AG04449 (cell line): ENCODE results near the gene C11orf21.

Experiments used
- CTCF ChIA-PET: fragments of 350-600 bp; formaldehyde crosslinking; extraction: SDS; loops from one replicate; lab custom pipeline; 2021; ENCODE audit warnings: antibody characterized with exemption; lab: Yijun Ruan, JAX
- POLR2A ChIA-PET: fragments of 400-600, 350-600 bp; formaldehyde crosslinking; extraction: SDS; loops from one replicate; lab custom pipeline; 2020; ENCODE audit warnings: antibody characterized with exemption, inconsistent platforms; lab: Yijun Ruan, JAX
- DNase-seq: peaks from one replicate; pipeline ENCODE4 v3.0.0-alpha.2; 2010; ENCODE audit warnings: low read depth, low spot score
- H3K4me3 ChIP-seq: 2 replicates; pipeline ENCODE4 v1.5.1; 2011; ENCODE audit warnings: low read depth, mild to moderate bottlenecking, control low read depth, low read length
- CTCF ChIP-seq: IDR thresholded peaks from one replicate; pipeline ENCODE4 v1.5.1; 2011; ENCODE audit warnings: mild to moderate bottlenecking, moderate library complexity, low read length, control low read depth, inconsistent platforms; ENCODE audit not compliant: insufficient read depth; ENCODE audit errors: missing control alignments

The C11orf21 gene

GRCh38 chr11:2298795-2299761 lies 2.6 kb downstream of the C11orf21 start:
- no peak overlapping the region for H3K4me3 ChIP-seq
- CTCF ChIA-PET = interaction anchor here (1.2 to 5.9 kb wide), 3 partner anchors 101 to 234 kb away, joined by 4 to 28 read pairs (median 6); no protein-coding TSS in a partner anchor
- DNase-seq = no peak
- peak; percentile 18 for TF ChIP-seq CTCF
- POLR2A ChIA-PET = no interaction called here

DNA sequence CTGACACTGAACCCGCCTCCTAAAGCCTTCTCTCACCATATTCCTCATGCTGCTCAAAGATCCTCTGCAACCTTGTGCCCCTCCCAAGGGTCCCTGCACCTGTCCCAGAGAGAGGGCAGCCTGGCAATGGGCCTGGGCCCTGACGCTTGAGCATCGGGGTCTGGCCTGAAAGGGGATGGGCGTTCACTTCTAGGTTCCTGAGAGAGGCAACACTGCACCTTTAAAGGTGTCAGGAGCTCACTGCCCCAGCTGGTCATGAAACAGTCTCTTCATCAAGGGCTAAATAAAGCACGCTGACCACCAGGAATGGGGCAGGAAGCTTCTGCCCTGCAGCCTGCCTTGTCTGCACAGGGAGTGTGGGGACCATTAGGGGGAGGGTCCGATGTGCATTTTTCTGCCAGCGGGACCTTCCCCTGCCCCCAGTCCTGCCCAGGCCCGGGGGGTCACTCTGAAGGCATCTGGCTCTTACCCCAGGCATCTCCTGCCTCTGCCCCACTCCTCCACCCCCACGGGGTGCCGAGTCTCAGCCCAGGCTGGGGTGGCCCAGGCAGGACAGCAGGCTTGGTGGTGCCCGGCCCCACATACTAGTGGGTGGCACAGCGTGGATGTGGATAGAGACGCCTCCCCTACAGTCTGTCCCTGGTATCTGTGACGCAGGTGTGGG lies 3.5 kb downstream of the C11orf21 start:
- POLR2A ChIA-PET = no interaction called here

DNA sequence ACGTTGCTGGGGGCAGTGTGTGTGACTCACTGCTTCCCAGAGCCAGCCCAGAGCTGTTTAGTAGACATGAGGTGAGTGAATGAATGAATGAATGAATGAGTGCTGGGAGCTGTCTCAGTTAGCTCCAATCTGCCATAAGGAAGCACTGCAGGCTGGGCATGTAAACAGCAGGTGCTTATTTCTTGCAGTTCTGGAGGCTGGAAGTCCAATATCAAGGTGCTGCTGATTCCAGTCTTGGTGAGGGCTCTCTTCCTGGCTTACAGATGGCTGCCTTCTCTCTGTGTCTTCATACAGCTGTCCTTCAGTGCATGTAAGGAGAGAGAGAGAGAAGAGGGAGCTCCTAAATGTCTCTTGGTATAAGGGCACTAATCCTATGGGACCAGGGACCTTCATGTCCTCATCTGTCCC lies 4.1 kb downstream of the C11orf21 start:
- no peak overlapping the region for H3K4me3 ChIP-seq
- TF ChIP-seq CTCF = no peak
- DNase-seq = no peak
- ChIA-PET POLR2A (no interaction called here), CTCF (interaction anchor here (2.8 to 5.9 kb wide), 2 partner anchors 100 to 123 kb away, joined by 6 to 28 read pairs; no protein-coding TSS in a partner anchor)

More for the DNA sequence above, 3.5 kb downstream of the C11orf21 start:
- no peak for TF ChIP-seq CTCF
- CTCF ChIA-PET = interaction anchor here (2.8 to 5.9 kb wide), 2 partner anchors 100 to 122 kb away, joined by 6 to 28 read pairs; no protein-coding TSS in a partner anchor
- H3K4me3 ChIP-seq = no peak overlapping the region
- DNase-seq = no peak

DNA sequence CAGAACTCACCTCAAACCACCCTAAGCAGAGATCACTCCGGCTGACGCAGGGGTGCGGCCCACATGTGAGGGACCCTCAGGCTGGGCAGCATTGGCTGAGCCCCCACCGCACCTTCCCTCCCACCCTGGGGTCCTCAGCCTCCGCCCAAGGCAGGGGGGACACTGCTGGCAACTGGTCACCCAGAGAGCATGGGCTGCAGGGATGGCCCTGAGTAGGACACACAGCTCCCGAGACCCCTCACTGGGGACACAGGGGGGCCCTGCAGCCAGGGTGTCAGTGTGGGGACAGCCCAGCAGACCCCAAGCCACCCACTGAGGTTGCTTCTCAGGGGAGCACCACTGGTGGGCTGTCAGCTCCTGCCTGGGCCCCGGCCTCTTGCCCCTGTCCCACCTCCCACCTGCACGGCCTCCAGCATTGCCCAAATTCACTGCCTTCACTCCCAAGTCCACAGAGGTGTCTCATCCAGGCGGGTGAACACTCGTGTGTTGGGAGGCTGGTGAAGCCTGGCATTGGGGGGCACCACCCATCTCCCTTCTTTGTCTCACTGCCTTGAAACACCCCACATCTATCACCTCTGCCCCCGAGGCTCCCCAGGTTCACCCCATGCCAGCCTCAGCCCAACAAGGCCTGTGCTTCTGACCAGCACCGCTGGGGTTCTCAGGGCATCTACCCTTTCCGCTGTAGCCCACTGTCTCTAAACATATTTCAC lies 4.7 kb downstream of the C11orf21 start:
- ChIA-PET CTCF (interaction anchor here (2.8 to 5.9 kb wide), 2 partner anchors 99 to 123 kb away, joined by 6 to 28 read pairs; no protein-coding TSS in a partner anchor), POLR2A (no interaction called here)
- no peak for DNase-seq
- no peak for TF ChIP-seq CTCF
- H3K4me3 ChIP-seq = no peak overlapping the region

GRCh38 chr11:2295971-2296912 lies 5.5 kb downstream of the C11orf21 start:
- ChIA-PET CTCF (interaction anchor here (2.8 to 5.9 kb wide), 2 partner anchors 98 to 124 kb away, joined by 6 to 28 read pairs; no protein-coding TSS in a partner anchor), POLR2A (no interaction called here)
- no peak for DNase-seq
- TF ChIP-seq CTCF = no peak
- no peak overlapping the region for H3K4me3 ChIP-seq
